Spleen (tissue), 11 donors: Measurements from ENCODE around the gene TMEM267. TPM values are rescaled to one million over a fixed set of nuclear protein-coding genes. Genes with fewer than 3 reads are reported as not detected.
A peak's percentile ranks its signal among the peaks of the same experiment; 100 is the strongest.
"Not testable (repeated sequence)": the region's sequence is repeated elsewhere in the genome, so short reads cannot be mapped to it uniquely, and the experiment has no call there.

Experiments used
- DNase-seq: peaks from one replicate; pipeline ENCODE4 v3.0.0-alpha.2; 2020
- H3K27ac ChIP-seq, 8 donors: fragments of 200-600 bp; sonication (generic) in 7 of 8; 1 replicate in 4 of 8; 2 replicates in 4 of 8; pipeline versions ENCODE4 v1.5.0 to v1.8.0; 2016 to 2021; ENCODE audit warnings: inconsistent platforms in 4 of 8, mild to moderate bottlenecking in 4 of 8, moderate library complexity in 1 of 8
- H3K27me3 ChIP-seq, 7 donors: fragments of 200-600 bp; sonication (generic) in 6 of 7; replicated peaks in 1 of 7; 1 replicate in 4 of 7; 2 replicates in 3 of 7; pipeline versions ENCODE4 v1.5.0 to v1.8.0; 2016 to 2021; ENCODE audit warnings: inconsistent platforms in 3 of 7, mild to moderate bottlenecking in 1 of 7
- H3K36me3 ChIP-seq, 6 donors: fragments of 200-600 bp; sonication (generic) in 5 of 6; 1 replicate in 4 of 6; 2 replicates in 2 of 6; pipeline versions ENCODE4 v1.5.0 to v1.8.0; 2016 to 2021; ENCODE audit warnings: inconsistent platforms in 2 of 6
- H3K4me1 ChIP-seq, 6 donors: fragments of 200-600 bp; sonication (generic) in 5 of 6; 1 replicate in 3 of 6; 2 replicates in 3 of 6; pipeline versions ENCODE4 v1.5.0 to v1.8.0; 2016 to 2021; ENCODE audit warnings: inconsistent platforms in 3 of 6
- H3K4me3 ChIP-seq, 8 donors: fragments of 200-600 bp; sonication (generic) in 7 of 8; 1 replicate in 4 of 8; 2 replicates in 4 of 8; pipeline versions ENCODE4 v1.5.0 to v1.8.0; 2016 to 2021; ENCODE audit warnings: inconsistent platforms in 4 of 8, mild to moderate bottlenecking in 4 of 8, moderate library complexity in 2 of 8
- H3K9me3 ChIP-seq, 8 donors: fragments of 200-600 bp; sonication (generic) in 7 of 8; 1 replicate in 4 of 8; 2 replicates in 4 of 8; pipeline versions ENCODE4 v1.5.0 to v1.8.0; 2016 to 2021; ENCODE audit warnings: inconsistent platforms in 4 of 8
- CTCF ChIP-seq, 11 experiments: fragments of 200-600 bp in 7 of 11; fragments of 450-650 bp in 4 of 11; sonication (generic) in 4 of 11; IDR thresholded peaks in 8 of 11; conservative IDR thresholded peaks in 3 of 11; 1 replicate in 7 of 11; 2 replicates in 4 of 11; pipeline versions ENCODE4 v1.4.0 to v1.8.0; 2016 to 2021; ENCODE audit warnings: antibody characterized with exemption in 11 of 11, inconsistent platforms in 4 of 11, mild to moderate bottlenecking in 1 of 11
- POLR2A ChIP-seq, 3 donors: fragments of 450-650 bp; IDR thresholded peaks; one replicate each; pipeline ENCODE4 v1.5.1; 2017; ENCODE audit warnings: antibody characterized with exemption in 3 of 3, mild to moderate bottlenecking in 1 of 3
- POLR2AphosphoS5 ChIP-seq, 3 donors: sonication (generic); formaldehyde crosslinking; IDR thresholded peaks; one replicate each; pipeline ENCODE4 v1.5.1; 2017; ENCODE audit warnings: antibody characterized with exemption in 3 of 3
- WGBS, 5 donors: extraction: QIAGEN DNeasy Blood & Tissue Kit in 3 of 5; methylation state at CpG; one replicate each; pipeline versions ENCODE4 v1.1.5 to v1.1.7; 2013 to 2018; 5-methylcytosine and 5-hydroxymethylcytosine counted together
- intact Hi-C: fragments of 100-400 bp; cut with DNase I; formaldehyde crosslinking; loops from one replicate; pipeline ENCODE4 v1.15.0; 2023; ENCODE audit warnings: low total_unique reads
- polyA plus RNA-seq, 3 donors: library from polyadenylated mRNA; stranded (reverse); fragments of 200-250 nt; gene quantifications; one replicate each; pipeline ENCODE4 v1.2.1, GENCODE V29; 2013
- total RNA-seq, 7 donors: library from RNA; depleted of rRNA in 3 of 7; stranded (reverse); fragments of >200 nt in 3 of 7; fragmentation: NEBNext Ultra II Directional in 4 of 7; extraction: Animal tissue kit (Norgen Biotek cat#: 25700) in 4 of 7; gene quantifications; one replicate each; pipeline versions ENCODE4 v1.1.0 to v1.2.1, GENCODE V29; 2016 to 2021
- donor health status: healthy with polysubstance abuse.
- donor health status: DM: no; HTN: no; CAD: no; lungs with moderate emphysema.
- donor health status: DM: no; HTN: no; CAD: no.
- donor health status: Bipolar disorder and iron deficiency.
- donor health status: healthy.
- donor health status: DM: no; HTN: no; CAD: no.
- donor health status: DM: yes; HTN: yes; CAD: no.

Gene TMEM267
- total and polyA plus RNA-seq, 10 donors, result 9.2 to 18.0 (median 11.2) TPM

DNA sequence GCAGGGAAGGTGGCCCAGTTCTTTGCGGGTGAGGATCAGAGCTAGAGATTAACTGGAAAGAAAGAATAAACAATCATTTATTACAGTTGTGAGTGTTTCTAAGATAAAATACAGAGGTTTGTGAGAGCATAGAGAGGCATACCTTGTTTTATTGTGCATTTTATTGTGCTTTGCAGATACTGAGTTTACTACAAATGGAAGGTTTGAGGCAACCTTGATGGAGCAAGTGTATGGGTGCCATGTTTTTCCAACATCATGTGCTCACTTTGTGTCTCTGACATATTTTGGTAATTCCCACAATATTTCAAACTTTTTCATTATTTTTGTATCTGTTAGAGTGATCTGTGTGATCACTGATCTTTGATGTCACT is 32.0 kb upstream of the TMEM267 start:
- intact Hi-C loops, result no loop called here

DNA sequence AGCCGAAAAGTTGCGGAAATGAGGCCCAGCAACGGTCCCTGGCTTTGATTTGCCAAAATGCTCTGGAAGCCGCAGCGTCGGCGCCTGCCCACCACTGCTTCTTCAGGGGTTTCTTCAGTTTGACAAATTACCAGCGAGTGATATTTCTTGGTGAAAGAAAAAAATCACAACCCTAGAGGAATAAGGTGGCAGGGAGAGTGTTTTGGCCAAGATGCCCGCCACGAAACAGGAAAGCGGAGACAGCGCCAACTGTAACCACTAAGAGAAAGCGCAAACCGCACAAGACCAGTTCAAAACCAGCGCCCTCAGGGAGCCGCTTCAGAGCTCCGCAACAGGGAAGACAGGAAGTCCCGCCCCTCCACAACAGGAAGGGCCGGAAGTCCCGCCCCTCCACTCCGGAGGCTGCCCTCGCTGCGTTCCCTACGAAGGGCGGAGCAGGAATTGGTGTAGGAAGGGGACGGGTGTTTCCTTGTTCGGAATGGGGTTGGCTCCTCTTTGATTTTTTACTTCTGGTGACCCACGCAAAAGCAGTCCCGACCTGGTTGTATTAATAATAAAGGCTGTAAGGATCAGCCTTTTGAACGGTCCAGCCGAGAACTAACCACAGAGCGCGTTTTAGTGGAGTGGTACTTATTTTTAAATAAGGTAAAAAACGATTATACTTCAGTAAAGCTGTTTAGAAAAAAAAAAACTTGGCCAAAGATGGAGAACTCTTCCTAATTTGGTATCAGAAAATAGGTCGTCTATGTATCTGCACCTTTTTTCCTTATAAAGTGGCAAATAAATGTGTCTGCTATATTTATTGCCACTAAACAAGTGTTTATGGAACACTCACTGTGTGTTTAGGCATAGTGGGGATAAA is 31.4 kb upstream of the TMEM267 start, which contains the start of gene C5orf34:
Gene C5orf34 (minus strand): TSS at position 333 of the 862 bp plus-strand sequence. CDS start 5,809 bp downstream, outside the sequence.
- Histone ChIP-seq H3K4me3 (peak within 1 kb of the TSS; percentile 39 to 76 (median 52)), H3K27me3 (no peaks in the 10 kb centered on the region), H3K36me3 (no peaks in the 10 kb centered on the region), H3K9me3 (no peaks in the 10 kb centered on the region), H3K4me1 (peaks cover 6 to 29% (median 22%) of the 10 kb centered on the region in 6 donors), H3K27ac (peak within 1 kb of the TSS; percentile 79 to 91 (median 88))
- 0% methylated on average over 35 of the region's 35 CpGs for WGBS, 5 donors
- intact Hi-C loops, result no loop called here
- TF ChIP-seq CTCF (IDR thresholded peaks at IDR 0.05 in 8 of 11, conservative IDR thresholded peaks at IDR 0.05 in 3 of 11) (peak in 4 of 11 experiments; percentile 19 to 39 (median 24)), POLR2AphosphoS5 (IDR thresholded peaks at IDR 0.05) (peak; percentile 88 to 94 (median 94)), POLR2A (IDR thresholded peaks at IDR 0.05) (peak in 1 of 3 donors; percentile 48)
- peak; percentile 98 for DNase-seq

More for the DNA sequence above, 32.0 kb upstream of the TMEM267 start:
- DNase-seq, result no peak
- Histone ChIP-seq H3K27me3 (no peaks in the 10 kb centered on the region), H3K9me3 (no peaks in the 10 kb centered on the region), H3K4me1 (peaks cover 6 to 29% (median 22%) of the 10 kb centered on the region in 6 donors), H3K27ac (peak overlapping the region; percentile 79 to 91 (median 88)), H3K36me3 (no peaks in the 10 kb centered on the region), H3K4me3 (peak overlapping the region; percentile 39 to 76 (median 52))
- TF ChIP-seq POLR2A (IDR thresholded peaks at IDR 0.05) (no peak), CTCF (IDR thresholded peaks at IDR 0.05 in 8 of 11, conservative IDR thresholded peaks at IDR 0.05 in 3 of 11) (no peak), POLR2AphosphoS5 (IDR thresholded peaks at IDR 0.05) (no peak)
- 39 to 56% (median 43%) methylated on average over 1 of the region's 1 CpG for WGBS, 5 donors

GRCh38 chr5:43514471-43514815 is 30.8 kb upstream of the TMEM267 start:
- no peaks in the 10 kb centered on the region for H3K36me3 ChIP-seq
- no peak for DNase-seq
- WGBS, 5 donors, result 1 to 4% (median 1%) methylated on average over 6 of the region's 6 CpGs
- no peaks in the 10 kb centered on the region for H3K27me3 ChIP-seq
- H3K9me3 ChIP-seq, result no peaks in the 10 kb centered on the region
- H3K4me3 ChIP-seq, result peak overlapping the region; percentile 39 to 76 (median 52)
- H3K4me1 ChIP-seq, result peaks cover 6 to 29% (median 22%) of the 10 kb centered on the region in 6 donors
- TF ChIP-seq CTCF (IDR thresholded peaks at IDR 0.05 in 8 of 11, conservative IDR thresholded peaks at IDR 0.05 in 3 of 11) (no peak), POLR2AphosphoS5 (IDR thresholded peaks at IDR 0.05) (no peak), POLR2A (IDR thresholded peaks at IDR 0.05) (no peak)
- peak overlapping the region; percentile 79 to 91 (median 88) for H3K27ac ChIP-seq
- intact Hi-C loops, result no loop called here

DNA sequence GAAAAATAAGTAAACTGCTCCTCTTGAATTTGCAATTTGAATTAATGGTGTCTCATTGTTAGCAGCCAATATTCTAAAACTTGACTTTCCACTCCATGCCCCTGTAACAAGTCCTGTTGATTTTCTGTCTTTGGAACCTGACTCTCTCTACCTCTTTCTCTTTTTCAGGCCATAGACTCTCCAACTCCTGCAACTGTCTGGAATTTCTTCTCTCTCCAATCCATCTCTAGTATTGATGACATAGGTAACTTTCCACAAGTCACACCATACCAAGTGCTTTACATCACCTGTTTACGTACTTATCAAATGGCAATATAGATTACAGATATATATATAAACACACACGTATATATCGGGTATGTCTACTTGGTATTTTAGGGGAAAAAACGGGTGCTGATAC is 30.4 kb upstream of the TMEM267 start:
- Histone ChIP-seq H3K4me1 (peaks cover 6 to 29% (median 22%) of the 10 kb centered on the region in 6 donors), H3K36me3 (peaks cover 0 to 1% (median 0%) of the 10 kb centered on the region in 6 donors), H3K27me3 (no peaks in the 10 kb centered on the region), H3K9me3 (no peaks in the 10 kb centered on the region), H3K4me3 (peak overlapping the region in 5 of 8 donors; percentile 50 to 76 (median 53)), H3K27ac (peak overlapping the region in 3 of 8 donors; percentile 88 to 91 (median 91))
- no peak for TF ChIP-seq CTCF (IDR thresholded peaks at IDR 0.05 in 8 of 11, conservative IDR thresholded peaks at IDR 0.05 in 3 of 11)
- no peak for TF ChIP-seq POLR2A (IDR thresholded peaks at IDR 0.05)
- no peak for TF ChIP-seq POLR2AphosphoS5 (IDR thresholded peaks at IDR 0.05)
- DNase-seq, result no peak
- intact Hi-C loops, result no loop called here
- 27 to 38% (median 32%) methylated on average over 4 of the region's 4 CpGs for WGBS, 5 donors

GRCh38 chr5:43511062-43511461 is 27.4 kb upstream of the TMEM267 start:
- H3K4me3 ChIP-seq, H3K27me3 ChIP-seq, intact Hi-C loops, H3K27ac ChIP-seq, H3K9me3 ChIP-seq, DNase-seq: not testable (repeated sequence)
- WGBS, 5 donors, result 81 to 93% (median 92%) methylated on average over 3 to 36 of the region's 36 CpGs
- Histone ChIP-seq H3K4me1 (peaks cover 6 to 28% (median 22%) of the 10 kb centered on the region in 6 donors), H3K36me3 (peaks cover 0 to 16% (median 1%) of the 10 kb centered on the region in 6 donors)
